Measurements from ENCODE around the gene PFDN2. TPM values are rescaled to one million over a fixed set of nuclear protein-coding genes. Genes with fewer than 3 reads are reported as not detected.
"Not testable (repeated sequence)": the region's sequence is repeated elsewhere in the genome, so short reads cannot be mapped to it uniquely, and the experiment has no call there.

The PFDN2 gene
- total and polyA plus RNA-seq, 10 of the 15 experiments (the other 5 are each of a cell fraction or from before 2014, with no cell fraction given): 30.0 to 141 (median 80.5) TPM

DNA sequence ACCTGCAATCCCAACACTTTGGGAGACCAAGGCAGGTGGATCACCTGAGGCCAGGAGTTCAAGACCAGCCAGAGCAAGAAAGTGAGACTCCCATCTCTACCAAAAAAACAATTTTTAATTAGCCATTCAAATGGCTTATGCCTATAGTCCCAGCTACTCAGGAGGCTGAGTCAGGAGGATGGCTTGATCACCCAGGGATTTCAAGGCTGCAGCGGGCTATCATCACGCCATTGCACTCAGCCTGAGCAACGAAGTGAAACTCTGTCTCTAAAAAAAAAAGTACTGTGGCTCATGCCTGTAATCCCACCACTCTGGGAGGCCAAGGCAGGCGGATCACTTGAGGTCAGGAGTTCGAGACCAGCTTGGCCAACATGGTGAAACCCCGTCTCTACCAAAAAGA lies 1.9 kb downstream of the PFDN2 start:
- H3K27ac ChIP-seq (ENCODE audit: control insufficient read depth, insufficient read depth); H4K20me1 ChIP-seq (ENCODE audit: control insufficient read depth, insufficient read depth); ATAC-seq; H2AFZ ChIP-seq (ENCODE audit: control insufficient read depth, low read depth, low read length); RAD21 ChIA-PET (ENCODE audit: unreplicated experiment); H3K9ac ChIP-seq (ENCODE audit: control insufficient read depth, insufficient read depth, low read length); BruUV-seq (replicated peaks); H3K36me3 ChIP-seq (ENCODE audit: control insufficient read depth in 2 of 2, insufficient read depth in 2 of 2, low read length in 1 of 2); FAIRE-seq; H3K27me3 ChIP-seq (replicated peaks in 1 of 2; ENCODE audit: control insufficient read depth in 2 of 2, insufficient read depth in 2 of 2, low read length in 1 of 2); DNase-seq (ENCODE audit: low read depth, low spot score); H3K9me3 ChIP-seq (replicated peaks; ENCODE audit: control insufficient read depth, insufficient read depth, low read length); in situ Hi-C loops (cut with MboI): not testable (repeated sequence)
- intact Hi-C loops (cut with micrococcal nuclease; ENCODE audit: unreplicated experiment): loop anchor here (5.0 kb wide), 1 partner anchor 69 kb away; the partner anchor contains the start of gene USF1
- ChIA-PET SMC1A (ENCODE audit: uncharacterized antibody, unreplicated experiment) (interaction anchor here (0.6 to 1.0 kb wide), 2 partner anchors 12 to 71 kb away, joined by 3 read pairs; no protein-coding TSS in a partner anchor), POLR2A (interaction anchor here (0.6 to 1.8 kb wide), 2 partner anchors 46 to 135 kb away, joined by 3 to 5 read pairs; partner anchors contain the start of gene ARHGAP30), CTCF (interaction anchor here (1.0 to 1.5 kb wide), 2 partner anchors 11 to 15 kb away, joined by 3 to 4 read pairs; no protein-coding TSS in a partner anchor)
- Histone ChIP-seq H3K79me2 (ENCODE audit: control insufficient read depth, insufficient read depth, low read length) (peaks cover 83% of the 10 kb centered on the region), H3K4me3 (peak overlapping the region; percentile 74; the same call in 1 of the 2 replicates), H3K4me1 (ENCODE audit: control insufficient read depth, insufficient read depth, low read length) (peaks cover 14% of the 10 kb centered on the region), H3K4me2 (ENCODE audit: control insufficient read depth, insufficient read depth) (peak overlapping the region; percentile 51; the same call in 1 of the 2 replicates)
- 76% methylated on average over 6 of the region's 6 CpGs for WGBS (ENCODE audit: insufficient coverage, insufficient replicate concordance, low lambda C conversion rate, missing lambda C conversion rate)

GRCh38 chr1:161115132-161115711 lies 2.6 kb downstream of the PFDN2 start:
- ATAC-seq: no peak
- POLR2A ChIA-PET: interaction anchor here (1.0 kb wide), 1 partner anchor 39 kb away, joined by 3 read pairs; the partner anchor contains the start of gene UFC1

More at GRCh38 chr1:161115132-161115711, 2.6 kb downstream of the PFDN2 start:
- TF ChIP-seq MEF2B (IDR thresholded peaks at IDR 0.05; ENCODE audit: partially characterized antibody, poor library complexity, severe bottlenecking): no peak
- TF ChIP-seq CREB1 (IDR thresholded peaks at IDR 0.05; ENCODE audit: low read depth): peak; percentile 12; the same call in 1 of the 2 replicates
- no peak for TF ChIP-seq RELA (IDR thresholded peaks at IDR 0.05; ENCODE audit: borderline replicate concordance, partially characterized antibody)
- TF ChIP-seq, protein P1, sequence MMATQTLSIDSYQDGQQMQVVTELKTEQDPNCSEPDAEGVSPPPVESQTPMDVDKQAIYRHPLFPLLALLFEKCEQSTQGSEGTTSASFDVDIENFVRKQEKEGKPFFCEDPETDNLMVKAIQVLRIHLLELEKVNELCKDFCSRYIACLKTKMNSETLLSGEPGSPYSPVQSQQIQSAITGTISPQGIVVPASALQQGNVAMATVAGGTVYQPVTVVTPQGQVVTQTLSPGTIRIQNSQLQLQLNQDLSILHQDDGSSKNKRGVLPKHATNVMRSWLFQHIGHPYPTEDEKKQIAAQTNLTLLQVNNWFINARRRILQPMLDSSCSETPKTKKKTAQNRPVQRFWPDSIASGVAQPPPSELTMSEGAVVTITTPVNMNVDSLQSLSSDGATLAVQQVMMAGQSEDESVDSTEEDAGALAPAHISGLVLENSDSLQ (IDR thresholded peaks at IDR 0.05): peak; percentile 18; the same call in 1 of the 2 replicates
- TF ChIP-seq RAD21 (IDR thresholded peaks at IDR 0.05; ENCODE audit: insufficient read depth, low read depth, low read length): no peak
- Histone ChIP-seq H4K20me1 (ENCODE audit: control insufficient read depth, insufficient read depth) (no peaks in the 10 kb centered on the region), H3K4me2 (ENCODE audit: control insufficient read depth, insufficient read depth) (peak overlapping the region; percentile 51), H3K4me3 (no peak overlapping the region), H3K4me1 (ENCODE audit: control insufficient read depth, insufficient read depth, low read length) (peaks cover 14% of the 10 kb centered on the region), H3K36me3 (ENCODE audit: control insufficient read depth in 2 of 2, insufficient read depth in 2 of 2, low read length in 1 of 2) (no peaks in the 10 kb centered on the region), H3K27ac (ENCODE audit: control insufficient read depth, insufficient read depth) (no peak overlapping the region), H2AFZ (ENCODE audit: control insufficient read depth, low read depth, low read length) (no peak overlapping the region), H3K9me3 (replicated peaks; ENCODE audit: control insufficient read depth, insufficient read depth, low read length) (no peaks in the 10 kb centered on the region), H3K9ac (ENCODE audit: control insufficient read depth, insufficient read depth, low read length) (no peak overlapping the region), H3K27me3 (replicated peaks in 1 of 2; ENCODE audit: control insufficient read depth in 2 of 2, insufficient read depth in 2 of 2, low read length in 1 of 2) (no peaks in the 10 kb centered on the region), H3K79me2 (ENCODE audit: control insufficient read depth, insufficient read depth, low read length) (peaks cover 85% of the 10 kb centered on the region)
- FAIRE-seq: no peak
- ChIA-PET SMC1A (ENCODE audit: uncharacterized antibody, unreplicated experiment) (interaction anchor here (1.0 to 1.7 kb wide), 4 partner anchors 12 to 32 kb away, joined by 3 to 4 read pairs (median 3); no protein-coding TSS in a partner anchor), RAD21 (ENCODE audit: unreplicated experiment) (no interaction called here), CTCF (interaction anchor here (1.0 to 1.5 kb wide), 2 partner anchors 10 to 14 kb away, joined by 3 to 4 read pairs; no protein-coding TSS in a partner anchor)
- no TSS peak for BruUV-seq (replicated peaks)
- DNase-seq (ENCODE audit: low read depth, low spot score): no peak
- in situ Hi-C loops (cut with MboI): no loop called here
- WGBS (ENCODE audit: insufficient coverage, insufficient replicate concordance, low lambda C conversion rate, missing lambda C conversion rate): 91% methylated on average over 12 of the region's 12 CpGs
- intact Hi-C loops (cut with micrococcal nuclease; ENCODE audit: unreplicated experiment): loop anchor here (5.0 kb wide), 1 partner anchor 68 kb away; the partner anchor contains the start of gene USF1
